Gastrocnemius medialis (tissue), 4 donors: Measurements from ENCODE around the gene AASDH.

Experiments used
- POLR2A ChIP-seq, 2 donors: fragments of 450-650 bp; IDR thresholded peaks; one replicate each; pipeline ENCODE4 v1.6.1; 2017; ENCODE audit warnings: antibody characterized with exemption in 2 of 2, mild to moderate bottlenecking in 2 of 2, moderate library complexity in 2 of 2
- TF ChIP-seq, protein P1 (sequence below), 5 experiments: fragments of 450-650 bp in 3 of 5; fragments of 200-600 bp in 2 of 5; sonication (generic) in 2 of 5; IDR thresholded peaks in 4 of 5; conservative IDR thresholded peaks in 1 of 5; 1 replicate in 4 of 5; 2 replicates in 1 of 5; pipeline ENCODE4 v1.5.1; 2016 to 2019; ENCODE audit warnings: antibody characterized with exemption in 5 of 5, mild to moderate bottlenecking in 3 of 5, moderate library complexity in 3 of 5

DNA sequence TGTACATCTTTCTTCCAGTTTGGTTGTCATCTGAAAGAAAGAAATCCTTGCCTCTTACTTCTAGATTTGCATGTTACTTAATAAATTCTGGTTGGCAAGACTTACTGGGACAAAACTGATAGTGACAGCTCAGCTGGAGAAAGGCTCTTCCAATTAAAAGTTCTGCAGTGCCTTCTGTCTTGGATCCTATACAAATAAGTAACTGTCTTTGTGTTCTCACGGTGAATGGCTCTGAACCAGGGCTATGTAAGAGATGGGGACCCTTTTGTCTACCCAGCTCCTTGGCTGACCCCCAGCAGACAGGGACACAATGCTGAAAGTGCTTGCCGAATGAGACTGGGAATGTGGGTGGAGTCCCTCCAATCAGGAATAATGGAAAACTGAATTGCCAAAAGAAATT, 89.5 kb downstream of the AASDH start:
- TF ChIP-seq, protein P1, sequence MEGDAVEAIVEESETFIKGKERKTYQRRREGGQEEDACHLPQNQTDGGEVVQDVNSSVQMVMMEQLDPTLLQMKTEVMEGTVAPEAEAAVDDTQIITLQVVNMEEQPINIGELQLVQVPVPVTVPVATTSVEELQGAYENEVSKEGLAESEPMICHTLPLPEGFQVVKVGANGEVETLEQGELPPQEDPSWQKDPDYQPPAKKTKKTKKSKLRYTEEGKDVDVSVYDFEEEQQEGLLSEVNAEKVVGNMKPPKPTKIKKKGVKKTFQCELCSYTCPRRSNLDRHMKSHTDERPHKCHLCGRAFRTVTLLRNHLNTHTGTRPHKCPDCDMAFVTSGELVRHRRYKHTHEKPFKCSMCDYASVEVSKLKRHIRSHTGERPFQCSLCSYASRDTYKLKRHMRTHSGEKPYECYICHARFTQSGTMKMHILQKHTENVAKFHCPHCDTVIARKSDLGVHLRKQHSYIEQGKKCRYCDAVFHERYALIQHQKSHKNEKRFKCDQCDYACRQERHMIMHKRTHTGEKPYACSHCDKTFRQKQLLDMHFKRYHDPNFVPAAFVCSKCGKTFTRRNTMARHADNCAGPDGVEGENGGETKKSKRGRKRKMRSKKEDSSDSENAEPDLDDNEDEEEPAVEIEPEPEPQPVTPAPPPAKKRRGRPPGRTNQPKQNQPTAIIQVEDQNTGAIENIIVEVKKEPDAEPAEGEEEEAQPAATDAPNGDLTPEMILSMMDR (IDR thresholded peaks at IDR 0.05 in 4 of 5, conservative IDR thresholded peaks at IDR 0.05 in 1 of 5) = no peak
- TF ChIP-seq POLR2A (IDR thresholded peaks at IDR 0.05) = no peak
